Activated CD8-positive, alpha-beta T cell treated with anti-CD3 and anti-CD28 coated beads, Interleukin-2, amount 10 ng/mL, durations not matched to agents 7 days and 5 days (primary cell): ENCODE results near the gene LRRC42. TPM values are rescaled to one million over a fixed set of nuclear protein-coding genes. Genes with fewer than 3 reads are reported as not detected.

ENCODE experiments used
- ATAC-seq: fragments of 150-1000 bp; cut with Tn5 transposase; one replicate; pipeline ENCODE4 v1.10.0; 2021; ENCODE audit warnings: moderate library complexity
- CTCF ChIA-PET: fragments of 350-600 bp; sonication (Branson Sonifier 250); formaldehyde crosslinking; loops from one replicate; lab custom pipeline; 2021; ENCODE audit warnings: antibody characterized with exemption; lab: Charles Lee
- POLR2A ChIA-PET: fragments of 350-600 bp; sonication (Branson Sonifier 250); formaldehyde crosslinking; loops from one replicate; lab custom pipeline; 2021; ENCODE audit warnings: antibody characterized with exemption; lab: Charles Lee
- DNase-seq: peaks from one replicate; pipeline ENCODE4 v3.0.0-alpha.2; 2020
- H3K27ac Mint-ChIP-seq: one replicate; pipeline ENCODE4 v1.8.0; 2021; ENCODE audit warnings: mild to moderate bottlenecking, mixed read lengths
- H3K27me3 Mint-ChIP-seq: one replicate; pipeline ENCODE4 v1.8.0; 2021; ENCODE audit warnings: low read depth, mixed read lengths
- H3K36me3 Mint-ChIP-seq: one replicate; pipeline ENCODE4 v1.8.0; 2021; ENCODE audit warnings: low read depth, mixed read lengths
- H3K4me1 Mint-ChIP-seq: one replicate; pipeline ENCODE4 v1.8.0; 2021; ENCODE audit warnings: low read depth, mixed read lengths
- H3K4me3 Mint-ChIP-seq: one replicate; pipeline ENCODE4 v1.8.0; 2021; ENCODE audit warnings: mild to moderate bottlenecking, mixed read lengths
- H3K9me3 Mint-ChIP-seq: one replicate; pipeline ENCODE4 v1.8.0; 2022; ENCODE audit warnings: mixed read lengths; ENCODE audit not compliant: insufficient read depth
- total RNA-seq, 2 experiments: library from RNA; stranded (reverse); gene quantifications; one replicate each; pipeline ENCODE4 v1.2.3, GENCODE V29; 2021

The LRRC42 gene, protein sequence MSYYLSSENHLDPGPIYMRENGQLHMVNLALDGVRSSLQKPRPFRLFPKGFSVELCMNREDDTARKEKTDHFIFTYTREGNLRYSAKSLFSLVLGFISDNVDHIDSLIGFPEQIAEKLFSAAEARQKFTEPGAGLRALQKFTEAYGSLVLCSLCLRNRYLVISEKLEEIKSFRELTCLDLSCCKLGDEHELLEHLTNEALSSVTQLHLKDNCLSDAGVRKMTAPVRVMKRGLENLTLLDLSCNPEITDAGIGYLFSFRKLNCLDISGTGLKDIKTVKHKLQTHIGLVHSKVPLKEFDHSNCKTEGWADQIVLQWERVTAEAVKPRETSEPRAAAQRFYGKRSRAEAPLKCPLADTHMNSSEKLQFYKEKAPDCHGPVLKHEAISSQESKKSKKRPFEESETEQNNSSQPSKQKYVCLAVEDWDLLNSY
- total RNA-seq = 10 to 100 TPM; 26.3 to 26.8 TPM

DNA sequence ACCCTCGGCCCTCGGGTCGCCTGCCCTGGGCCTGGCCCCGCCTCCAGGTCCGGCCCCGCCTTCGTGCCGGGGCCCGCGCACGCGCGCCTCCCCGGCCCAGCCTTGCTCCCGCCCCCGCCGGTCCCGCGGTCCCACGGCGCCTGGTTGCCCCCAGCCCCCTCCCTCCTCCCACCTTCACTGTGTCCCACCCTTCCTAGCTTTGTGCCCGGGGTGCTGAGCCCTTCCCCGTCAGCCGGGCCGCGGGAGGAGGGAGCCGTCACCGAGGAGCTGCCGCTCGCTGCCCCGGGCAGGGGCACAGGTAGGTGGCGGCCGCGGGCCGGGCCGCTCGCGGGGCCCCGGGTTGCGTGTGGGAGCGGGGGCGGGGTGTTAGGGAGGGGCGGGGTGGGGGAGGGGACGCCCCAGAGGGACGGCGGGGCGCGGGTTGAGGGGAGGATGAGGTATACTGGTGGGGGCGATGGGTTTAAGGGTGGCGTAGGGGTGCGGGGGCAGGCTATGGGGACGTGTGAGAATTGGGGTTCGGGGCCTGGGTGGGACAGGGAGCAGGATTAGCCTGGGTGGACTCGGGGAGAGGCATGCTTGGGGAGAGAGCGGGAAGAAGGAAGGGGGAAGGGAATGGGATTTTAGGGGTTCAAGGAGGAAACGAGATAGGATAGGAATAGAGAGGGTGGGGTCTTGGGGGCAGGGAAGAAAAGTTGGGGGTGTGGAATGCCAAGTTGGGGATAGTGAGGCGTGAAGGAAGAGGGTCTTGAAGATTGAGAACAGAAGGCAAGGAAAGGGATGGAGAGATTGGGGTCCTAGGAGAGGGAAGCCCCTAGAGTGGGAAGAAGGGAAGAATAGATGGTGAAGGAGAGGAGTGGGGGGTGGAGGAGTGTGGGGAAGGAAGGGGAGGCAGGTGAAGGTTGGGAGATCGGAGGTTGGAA lies at the start of gene LRRC42:
Gene LRRC42, plus strand, starts transcription at position 99 of the 920 bp plus-strand sequence. CDS start 5,650 bp downstream, outside the sequence.
- peak within 1 kb of the TSS; percentile 97 for H3K27ac Mint-ChIP-seq
- H3K9me3 Mint-ChIP-seq = no peaks in the 10 kb centered on the region
- peaks cover 48% of the 10 kb centered on the region for H3K4me1 Mint-ChIP-seq
- DNase-seq (no peak), ATAC-seq (peak; percentile 78)
- ChIA-PET CTCF (interaction anchor here (1.0 to 12.2 kb wide), 15 partner anchors 10 to 106 kb away, joined by 3 to 179 read pairs (median 8); partner anchors contain the start of genes TCEANC2, TMEM59 and YIPF1), POLR2A (interaction anchor here (0.6 to 2.3 kb wide), 5 partner anchors 12 to 108 kb away, joined by 3 to 18 read pairs (median 3); partner anchors contain the start of genes NDC1, TCEANC2, TMEM59 and YIPF1)
- peaks cover 32% of the 10 kb centered on the region for H3K36me3 Mint-ChIP-seq
- no peaks in the 10 kb centered on the region for H3K27me3 Mint-ChIP-seq
- H3K4me3 Mint-ChIP-seq = peak within 1 kb of the TSS; percentile 98

DNA sequence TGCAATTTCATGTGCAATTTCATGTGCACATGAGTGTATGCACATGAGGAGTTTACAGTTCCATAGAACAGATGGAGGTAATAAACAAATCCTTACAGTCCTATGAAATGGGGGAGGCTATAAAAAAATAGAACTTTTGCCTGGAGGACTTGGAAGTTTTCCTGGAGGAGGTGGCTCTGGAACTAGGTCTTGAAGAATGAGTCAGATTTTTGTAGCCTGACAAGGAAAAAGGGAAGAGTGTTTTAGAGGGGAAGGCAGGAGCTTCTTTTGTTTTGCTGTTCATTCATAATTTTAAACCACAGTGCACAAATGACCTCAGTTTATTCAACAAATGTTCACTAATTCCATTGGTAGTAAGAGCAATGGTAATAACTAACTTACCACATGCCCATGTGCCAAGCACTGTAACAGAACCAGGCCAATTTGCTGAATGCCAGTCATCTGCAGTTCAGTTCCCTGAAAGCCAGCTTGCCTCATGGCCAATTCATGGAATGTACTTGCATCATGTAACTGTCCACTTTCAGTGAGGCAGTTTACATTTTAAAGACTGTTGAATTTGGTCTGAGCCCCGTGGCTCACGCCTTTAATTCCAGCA lies 49.4 kb upstream of the LRRC42 start:
- CTCF ChIA-PET = interaction anchor here (1.2 kb wide), 1 partner anchor 36 kb away, joined by 4 read pairs; no protein-coding TSS in a partner anchor

GRCh38 chr1:53899206-53899628 lies 46.9 kb upstream of the LRRC42 start:
- Mint-ChIP-seq H3K4me1 (peaks cover 10% of the 10 kb centered on the region), H3K27me3 (peaks cover 4% of the 10 kb centered on the region), H3K4me3 (no peak overlapping the region), H3K27ac (no peak overlapping the region), H3K9me3 (no peaks in the 10 kb centered on the region), H3K36me3 (no peaks in the 10 kb centered on the region)
- ATAC-seq = no peak
- no peak for DNase-seq
- ChIA-PET POLR2A (interaction anchor here (1.8 kb wide), 1 partner anchor 9 kb away, joined by 6 read pairs; no protein-coding TSS in a partner anchor), CTCF (interaction anchor here (1.2 to 1.7 kb wide), 3 partner anchors 13 to 38 kb away, joined by 3 to 6 read pairs (median 5); no protein-coding TSS in a partner anchor)

More for the DNA sequence above, 49.4 kb upstream of the LRRC42 start:
- ATAC-seq (no peak), DNase-seq (no peak)
- H3K27me3 Mint-ChIP-seq = peaks cover 4% of the 10 kb centered on the region
- H3K9me3 Mint-ChIP-seq = no peaks in the 10 kb centered on the region
- POLR2A ChIA-PET = no interaction called here
- H3K4me1 Mint-ChIP-seq = peaks cover 10% of the 10 kb centered on the region
- no peak overlapping the region for H3K4me3 Mint-ChIP-seq
- no peaks in the 10 kb centered on the region for H3K36me3 Mint-ChIP-seq
- no peak overlapping the region for H3K27ac Mint-ChIP-seq

DNA sequence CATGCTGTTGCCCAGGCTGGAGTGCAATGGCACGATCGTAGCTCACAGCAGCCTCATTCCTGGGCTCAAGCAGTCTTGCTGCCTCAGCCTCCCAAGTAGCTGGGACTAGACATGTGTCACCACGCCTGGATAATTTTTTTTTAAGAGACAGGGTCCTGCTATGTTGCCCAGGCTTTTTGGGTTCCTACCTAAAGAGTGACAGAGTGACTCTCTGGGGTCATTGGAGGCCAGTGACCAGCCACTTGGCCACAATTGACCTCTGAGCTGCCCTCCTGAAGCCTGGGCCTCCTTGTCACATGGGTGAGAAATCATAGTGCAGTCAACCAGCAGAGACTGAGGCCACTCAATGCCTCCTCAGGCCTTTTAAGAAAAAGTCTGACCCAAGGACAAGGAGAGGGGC lies 46.4 kb upstream of the LRRC42 start:
- H3K9me3 Mint-ChIP-seq = no peaks in the 10 kb centered on the region
- POLR2A ChIA-PET = interaction anchor here (1.8 kb wide), 1 partner anchor 9 kb away, joined by 6 read pairs; no protein-coding TSS in a partner anchor

DNA sequence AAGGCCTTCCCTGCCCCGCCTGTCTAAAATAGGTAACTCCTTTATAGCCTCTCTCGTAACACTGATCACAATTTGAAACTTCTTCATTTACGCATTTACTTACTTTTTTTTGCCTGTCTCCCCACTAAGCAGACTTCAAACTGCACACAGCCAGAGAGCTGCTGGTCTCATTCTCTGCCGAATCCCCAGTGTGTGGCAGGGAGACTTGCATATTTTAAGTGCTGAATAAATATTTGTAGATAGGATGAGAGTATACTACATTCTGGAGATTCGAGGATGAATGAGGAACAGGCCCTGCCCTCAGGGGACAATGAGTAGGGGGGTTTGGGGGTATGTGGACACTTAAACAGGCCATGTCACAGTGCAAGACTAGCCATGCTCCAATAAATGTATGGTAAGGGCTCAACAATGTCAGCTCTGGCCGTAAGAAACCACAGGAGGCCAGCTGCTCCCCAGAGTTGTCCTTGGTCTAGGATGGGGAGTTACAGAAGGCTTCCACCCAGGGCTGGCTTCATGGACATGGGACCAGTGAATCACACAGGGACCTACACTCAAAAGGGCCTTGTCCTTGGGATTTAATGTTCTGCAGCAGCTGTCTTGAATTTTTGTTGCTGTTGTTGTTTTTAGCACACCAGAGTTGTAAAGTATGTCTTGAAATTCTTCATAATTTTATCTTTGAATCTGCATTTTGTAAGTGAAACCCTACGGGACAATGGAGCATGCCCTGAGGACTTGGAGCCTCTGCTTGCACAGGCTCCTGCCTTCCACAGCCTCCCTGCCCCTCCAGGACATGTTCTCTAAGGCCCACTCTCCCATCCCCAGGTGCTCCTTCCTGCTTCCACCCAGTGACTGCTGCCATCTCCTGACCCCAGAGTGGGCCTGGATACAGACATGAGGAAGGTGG lies 43.7 kb upstream of the LRRC42 start:
- Mint-ChIP-seq H3K36me3 (no peaks in the 10 kb centered on the region), H3K27me3 (no peaks in the 10 kb centered on the region), H3K4me1 (peaks cover 10% of the 10 kb centered on the region), H3K4me3 (no peak overlapping the region), H3K9me3 (no peaks in the 10 kb centered on the region), H3K27ac (no peak overlapping the region)
- ChIA-PET POLR2A (interaction anchor here (0.6 kb wide), 1 partner anchor 337 kb away, joined by 3 read pairs; no protein-coding TSS in a partner anchor), CTCF (no interaction called here)
- no peak for ATAC-seq
- DNase-seq = no peak

More for the DNA sequence above, 46.4 kb upstream of the LRRC42 start:
- H3K4me3 Mint-ChIP-seq = no peak overlapping the region
- H3K4me1 Mint-ChIP-seq = peaks cover 10% of the 10 kb centered on the region
- no peak for DNase-seq
- CTCF ChIA-PET = interaction anchor here (1.0 to 2.3 kb wide), 5 partner anchors 10 to 54 kb away, joined by 3 to 10 read pairs (median 3); partner anchors contain the start of gene YIPF1
- ATAC-seq = no peak
- peaks cover 4% of the 10 kb centered on the region for H3K27me3 Mint-ChIP-seq
- H3K36me3 Mint-ChIP-seq = no peaks in the 10 kb centered on the region
- H3K27ac Mint-ChIP-seq = no peak overlapping the region

GRCh38 chr1:53905509-53905908 lies 40.6 kb upstream of the LRRC42 start:
- ATAC-seq = no peak
- no peak for DNase-seq
- Mint-ChIP-seq H3K9me3 (no peaks in the 10 kb centered on the region), H3K27me3 (no peaks in the 10 kb centered on the region), H3K4me3 (no peak overlapping the region), H3K4me1 (peaks cover 9% of the 10 kb centered on the region), H3K27ac (no peak overlapping the region), H3K36me3 (peaks cover 3% of the 10 kb centered on the region)
- CTCF ChIA-PET = no interaction called here
- POLR2A ChIA-PET = no interaction called here

- ATAC-seq (no peak), DNase-seq (no peak)
- POLR2A ChIA-PET = no interaction called here
- Mint-ChIP-seq H3K27me3 (no peaks in the 10 kb centered on the region), H3K9me3 (no peaks in the 10 kb centered on the region), H3K36me3 (peaks cover 3% of the 10 kb centered on the region), H3K27ac (no peak overlapping the region), H3K4me1 (peaks cover 4% of the 10 kb centered on the region), H3K4me3 (no peak overlapping the region)
- CTCF ChIA-PET = no interaction called here
Observed at GRCh38 chr1:53906121-53906520, 40.0 kb upstream of the LRRC42 start.

GRCh38 chr1:53909946-53910345 lies 36.2 kb upstream of the LRRC42 start:
- peaks cover 12% of the 10 kb centered on the region for H3K36me3 Mint-ChIP-seq
- ChIA-PET CTCF (interaction anchor here (1.0 to 1.5 kb wide), 2 partner anchors 25 to 49 kb away, joined by 4 read pairs; no protein-coding TSS in a partner anchor), POLR2A (no interaction called here)
- ATAC-seq = no peak
- H3K27me3 Mint-ChIP-seq = no peaks in the 10 kb centered on the region
- no peaks in the 10 kb centered on the region for H3K9me3 Mint-ChIP-seq
- no peak overlapping the region for H3K4me3 Mint-ChIP-seq
- no peak for DNase-seq
- H3K27ac Mint-ChIP-seq = no peak overlapping the region
- no peaks in the 10 kb centered on the region for H3K4me1 Mint-ChIP-seq

- CTCF ChIA-PET = interaction anchor here (1.2 to 1.6 kb wide), 2 partner anchors 13 to 38 kb away, joined by 3 to 6 read pairs; no protein-coding TSS in a partner anchor
- H3K27me3 Mint-ChIP-seq = no peaks in the 10 kb centered on the region
- H3K9me3 Mint-ChIP-seq = no peaks in the 10 kb centered on the region
- no peak overlapping the region for H3K4me3 Mint-ChIP-seq
- H3K27ac Mint-ChIP-seq = no peak overlapping the region
- POLR2A ChIA-PET = no interaction called here
- ATAC-seq = no peak
- H3K36me3 Mint-ChIP-seq = peaks cover 22% of the 10 kb centered on the region
- H3K4me1 Mint-ChIP-seq = peaks cover 8% of the 10 kb centered on the region
- DNase-seq = no peak
Observed at GRCh38 chr1:53911442-53911841, 34.7 kb upstream of the LRRC42 start.

DNA sequence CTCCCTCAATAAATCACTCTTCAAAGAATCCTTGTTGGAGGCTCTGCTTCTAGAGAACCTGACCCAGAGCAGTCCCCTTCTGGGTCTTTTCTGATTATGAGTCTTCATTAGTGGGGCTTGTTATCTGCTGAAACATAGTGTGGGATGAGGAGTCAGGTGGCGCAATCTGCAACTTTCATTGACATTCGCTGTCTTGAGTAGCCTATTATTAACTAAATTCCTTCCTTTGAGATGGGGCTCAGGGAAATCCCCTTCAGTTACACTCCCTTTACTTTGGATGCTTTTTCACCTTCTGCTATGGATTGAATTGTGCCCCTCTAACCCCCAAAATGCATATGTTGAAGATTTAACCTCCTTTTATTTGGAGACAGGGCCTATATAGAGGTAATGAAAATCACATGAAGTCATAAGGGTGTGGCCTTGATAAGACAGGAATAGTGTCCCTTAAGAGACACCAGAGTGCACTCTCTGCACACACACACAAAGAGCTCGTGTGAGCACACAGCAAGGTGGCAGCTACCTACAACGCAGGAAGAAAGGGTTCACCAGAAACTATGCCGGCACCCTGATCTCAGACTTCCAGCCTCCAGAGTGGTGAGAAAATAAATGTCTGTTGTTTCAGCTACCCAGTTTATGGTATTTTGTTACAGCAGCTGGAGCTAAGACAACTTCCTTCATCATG lies 32.7 kb upstream of the LRRC42 start:
- no peak for ATAC-seq
- DNase-seq = no peak
- Mint-ChIP-seq H3K4me3 (no peak overlapping the region), H3K4me1 (peaks cover 17% of the 10 kb centered on the region), H3K9me3 (no peaks in the 10 kb centered on the region), H3K27me3 (no peaks in the 10 kb centered on the region), H3K27ac (no peak overlapping the region), H3K36me3 (peaks cover 35% of the 10 kb centered on the region)
- ChIA-PET POLR2A (no interaction called here), CTCF (interaction anchor here (1.1 to 2.4 kb wide), 3 partner anchors 11 to 53 kb away, joined by 3 to 7 read pairs (median 6); no protein-coding TSS in a partner anchor)
